Calu3 (cell line): ENCODE measurements around the gene LRRC4. TPM values are rescaled to one million over a fixed set of nuclear protein-coding genes. Genes with fewer than 3 reads are reported as not detected.

Experiments
- BruUV-seq: library from RNA; stranded (reverse); fragments of 400-500 nt; replicated peaks from 2 replicates; lab custom pipeline; 2021; lab: Mats Ljungman, UMichigan
- CTCF ChIA-PET: fragments of 300-600 bp; sonication (Branson Sonifier 250); formaldehyde crosslinking; loops from one replicate; lab custom pipeline; 2022; ENCODE audit warnings: antibody characterized with exemption; lab: Charles Lee
- DNase-seq: peaks from one replicate; pipeline ENCODE4 v3.0.0; 2022
- H3K27ac Mint-ChIP-seq: one replicate; pipeline ENCODE4 v1.8.0; 2022; ENCODE audit warnings: mixed read lengths; ENCODE audit not compliant: unreplicated experiment
- H3K27me3 Mint-ChIP-seq: one replicate; pipeline ENCODE4 v1.8.0; 2022; ENCODE audit warnings: mixed read lengths; ENCODE audit not compliant: unreplicated experiment
- H3K36me3 Mint-ChIP-seq: one replicate; pipeline ENCODE4 v1.8.0; 2022; ENCODE audit warnings: mild to moderate bottlenecking, moderate library complexity, mixed read lengths; ENCODE audit not compliant: insufficient read depth, unreplicated experiment
- H3K4me1 Mint-ChIP-seq: one replicate; pipeline ENCODE4 v1.8.0; 2022; ENCODE audit warnings: mild to moderate bottlenecking, low read depth, mixed read lengths; ENCODE audit not compliant: unreplicated experiment
- H3K4me3 Mint-ChIP-seq: one replicate; pipeline ENCODE4 v1.8.0; 2022; ENCODE audit warnings: mild to moderate bottlenecking, low read depth, moderate library complexity, mixed read lengths; ENCODE audit not compliant: unreplicated experiment
- H3K9me3 Mint-ChIP-seq: one replicate; pipeline ENCODE4 v1.8.0; 2022; ENCODE audit warnings: low read depth, mixed read lengths; ENCODE audit not compliant: unreplicated experiment
- intact Hi-C: fragments of 100-400 bp; cut with micrococcal nuclease; formaldehyde crosslinking; loops from one replicate; pipeline ENCODE4 v1.10.0; 2022; ENCODE audit not compliant: unreplicated experiment
- total RNA-seq: library from RNA; stranded (reverse); gene quantifications from 2 replicates; pipeline ENCODE4 v1.2.3, GENCODE V29; 2022
- TF ChIP-seq, protein P1 (sequence below): fragments of 200-600 bp; IDR thresholded peaks from one replicate; pipeline ENCODE4 v1.8.0; 2022; ENCODE audit warnings: antibody characterized with exemption; ENCODE audit not compliant: unreplicated experiment

The LRRC4 gene
- total RNA-seq, 1 experiment from 2014 or later: not detected

DNA sequence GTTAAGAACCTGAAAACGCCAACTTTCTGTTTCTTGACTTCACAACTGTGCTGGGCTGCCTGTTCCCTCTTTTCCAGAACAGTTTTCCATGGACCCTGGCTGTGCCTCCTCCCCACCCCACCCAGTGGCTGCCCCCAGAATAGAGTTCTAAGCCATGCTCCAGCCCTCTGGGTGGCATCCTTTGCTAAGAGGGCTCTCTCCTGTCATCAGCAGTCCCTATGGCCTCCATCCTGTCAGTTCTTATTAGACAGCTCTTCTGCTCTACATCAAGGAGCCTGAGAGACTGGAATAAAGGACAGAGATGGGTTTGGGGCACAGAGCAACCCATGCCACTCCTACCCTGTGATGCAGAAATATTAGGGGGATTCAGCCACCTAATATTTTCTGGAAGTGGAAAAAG lies 13.9 kb upstream of the LRRC4 start:
- no TSS peak for BruUV-seq
- H3K4me3 Mint-ChIP-seq: no peak overlapping the region
- DNase-seq: no peak
- CTCF ChIA-PET: no interaction called here
- no peak overlapping the region for H3K27ac Mint-ChIP-seq
- TF ChIP-seq, protein P1, sequence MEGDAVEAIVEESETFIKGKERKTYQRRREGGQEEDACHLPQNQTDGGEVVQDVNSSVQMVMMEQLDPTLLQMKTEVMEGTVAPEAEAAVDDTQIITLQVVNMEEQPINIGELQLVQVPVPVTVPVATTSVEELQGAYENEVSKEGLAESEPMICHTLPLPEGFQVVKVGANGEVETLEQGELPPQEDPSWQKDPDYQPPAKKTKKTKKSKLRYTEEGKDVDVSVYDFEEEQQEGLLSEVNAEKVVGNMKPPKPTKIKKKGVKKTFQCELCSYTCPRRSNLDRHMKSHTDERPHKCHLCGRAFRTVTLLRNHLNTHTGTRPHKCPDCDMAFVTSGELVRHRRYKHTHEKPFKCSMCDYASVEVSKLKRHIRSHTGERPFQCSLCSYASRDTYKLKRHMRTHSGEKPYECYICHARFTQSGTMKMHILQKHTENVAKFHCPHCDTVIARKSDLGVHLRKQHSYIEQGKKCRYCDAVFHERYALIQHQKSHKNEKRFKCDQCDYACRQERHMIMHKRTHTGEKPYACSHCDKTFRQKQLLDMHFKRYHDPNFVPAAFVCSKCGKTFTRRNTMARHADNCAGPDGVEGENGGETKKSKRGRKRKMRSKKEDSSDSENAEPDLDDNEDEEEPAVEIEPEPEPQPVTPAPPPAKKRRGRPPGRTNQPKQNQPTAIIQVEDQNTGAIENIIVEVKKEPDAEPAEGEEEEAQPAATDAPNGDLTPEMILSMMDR: no peak
- no peaks in the 10 kb centered on the region for H3K9me3 Mint-ChIP-seq
- H3K4me1 Mint-ChIP-seq: peaks cover 17% of the 10 kb centered on the region
- no peaks in the 10 kb centered on the region for H3K36me3 Mint-ChIP-seq
- no peaks in the 10 kb centered on the region for H3K27me3 Mint-ChIP-seq
- intact Hi-C loops: no loop called here

- intact Hi-C loops: no loop called here
- no TSS peak for BruUV-seq
- Mint-ChIP-seq H3K4me1 (peaks cover 17% of the 10 kb centered on the region), H3K4me3 (no peak overlapping the region), H3K27ac (no peak overlapping the region), H3K27me3 (no peaks in the 10 kb centered on the region), H3K9me3 (no peaks in the 10 kb centered on the region), H3K36me3 (no peaks in the 10 kb centered on the region)
- CTCF ChIA-PET: no interaction called here
- no peak for DNase-seq
- TF ChIP-seq, protein P1: no peak
Observed at GRCh38 chr7:128044064-128044463, 12.8 kb upstream of the LRRC4 start.

GRCh38 chr7:128042012-128042411 lies 10.8 kb upstream of the LRRC4 start:
- Mint-ChIP-seq H3K27ac (no peak overlapping the region), H3K27me3 (no peaks in the 10 kb centered on the region), H3K9me3 (no peaks in the 10 kb centered on the region), H3K4me3 (no peak overlapping the region), H3K4me1 (peaks cover 17% of the 10 kb centered on the region), H3K36me3 (peaks cover 4% of the 10 kb centered on the region)
- DNase-seq: no peak
- intact Hi-C loops: no loop called here
- CTCF ChIA-PET: no interaction called here
- TF ChIP-seq, protein P1: no peak
- BruUV-seq: no TSS peak

DNA sequence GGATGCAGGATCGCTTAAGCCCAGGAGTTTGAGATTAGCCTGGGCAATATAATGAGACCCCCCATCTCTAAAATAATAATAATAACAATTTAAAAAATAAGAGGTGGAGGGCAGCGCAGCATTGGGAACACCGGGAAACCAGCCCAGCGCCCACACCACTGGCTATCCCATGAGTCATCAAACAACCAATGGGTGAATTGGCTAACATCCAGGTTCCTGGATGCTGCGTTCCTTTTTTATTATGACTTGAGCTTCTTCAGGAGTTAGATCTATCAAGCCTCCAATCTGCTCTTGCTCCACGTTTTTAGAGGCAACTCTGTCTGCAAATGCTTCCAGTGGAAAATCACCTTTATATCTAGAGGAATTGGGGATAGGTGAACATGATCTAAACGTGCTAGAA lies 10.0 kb upstream of the LRRC4 start:
- no peak overlapping the region for H3K27ac Mint-ChIP-seq
- no peaks in the 10 kb centered on the region for H3K9me3 Mint-ChIP-seq
- TF ChIP-seq, protein P1: no peak
- BruUV-seq: no TSS peak
- DNase-seq: peak; percentile 54
- H3K27me3 Mint-ChIP-seq: no peaks in the 10 kb centered on the region
- CTCF ChIA-PET: interaction anchor here (0.5 to 1.3 kb wide), 3 partner anchors 20 to 706 kb away, joined by 3 to 4 read pairs (median 3); no protein-coding TSS in a partner anchor
- intact Hi-C loops: no loop called here
- no peak overlapping the region for H3K4me3 Mint-ChIP-seq
- peaks cover 6% of the 10 kb centered on the region for H3K36me3 Mint-ChIP-seq
- H3K4me1 Mint-ChIP-seq: peaks cover 17% of the 10 kb centered on the region
